Measurements from ENCODE around the gene KIF6. TPM values are rescaled to one million over a fixed set of nuclear protein-coding genes. Genes with fewer than 3 reads are reported as not detected.

KIF6 gene
- total and polyA plus RNA-seq, 2 of the 8 experiments (the other 6 are each of a cell fraction or from before 2014, with no cell fraction given): 0.53 to 0.65 TPM

- ChIA-PET POLR2A (ENCODE audit: partially characterized antibody) (interaction anchor here (1.4 to 2.1 kb wide), 2 partner anchors 11 to 145 kb away, joined by 4 to 6 read pairs; no protein-coding TSS in a partner anchor), CTCF (ENCODE audit: partially characterized antibody) (interaction anchor here (0.6 to 47.4 kb wide), 11 partner anchors 9 to 1681 kb away, joined by 3 to 1738 read pairs (median 6); partner anchors contain the start of gene KCNK5)
- no peak overlapping the region for H3K14ac ChIP-seq (ENCODE audit: insufficient read length)
- FAIRE-seq (no peak), DNase-seq (ENCODE audit: low read depth in 1 of 2, low spot score in 2 of 2) (peak in 1 of 2 experiments; percentile 55)
- 35% methylated on average over 34 of the region's 45 CpGs; no CpG with 5 or more reads in 1 of the 2 experiments for WGBS, 2 experiments (ENCODE audit: extremely low coverage in 1 of 2, insufficient coverage in 1 of 2, insufficient read length in 1 of 2, insufficient replicate concordance in 2 of 2, low coverage in 1 of 2, low lambda C conversion rate in 2 of 2, missing lambda C conversion rate in 1 of 2)
- H2BK120ac ChIP-seq (replicated peaks; ENCODE audit: low read depth, low read length): no peak overlapping the region
- peaks cover 12% of the 10 kb centered on the region; the same call in 1 of the 2 replicates for H3K23me2 ChIP-seq (ENCODE audit: low read depth, low read length)
- H2BK12ac ChIP-seq (ENCODE audit: low read depth, low read length): no peak overlapping the region
- H4K91ac ChIP-seq (replicated peaks; ENCODE audit: insufficient read length, low read length): peak overlapping the region; percentile 41
- peaks cover 26 to 53% (median 47%) of the 10 kb centered on the region in 4 experiments for H3K27me3 ChIP-seq (replicated peaks in 1 of 4; ENCODE audit: control insufficient read depth in 3 of 4, extremely low read depth in 1 of 4, insufficient read depth in 3 of 4, low read length in 3 of 4)
- H3K79me2 ChIP-seq (ENCODE audit: control insufficient read depth in 1 of 2, insufficient read depth in 2 of 2, low read length in 2 of 2): no peaks in the 10 kb centered on the region
- H4K8ac ChIP-seq (ENCODE audit: extremely low read depth, insufficient read depth, low read length): peak overlapping the region; percentile 91
- H3K18ac ChIP-seq (ENCODE audit: extremely low read depth, low read length): no peak overlapping the region; the same call in none of the 2 replicates
- no peak overlapping the region for H2AK5ac ChIP-seq (ENCODE audit: low read depth, low read length)
- H2AFZ ChIP-seq (ENCODE audit: low read length): peak overlapping the region; percentile 57; the same call in 1 of the 2 replicates
- no peak overlapping the region for H4K5ac ChIP-seq (ENCODE audit: insufficient read length, low read depth, low read length)
- H3K9me3 ChIP-seq (ENCODE audit: insufficient read depth in 2 of 2, low read depth in 1 of 2, low read length in 1 of 2): no peaks in the 10 kb centered on the region
- no peaks in the 10 kb centered on the region; the same call in 1 of the 2 replicates for H3K79me1 ChIP-seq (ENCODE audit: low read depth, low read length)
- peaks cover 0 to 5% (median 3%) of the 10 kb centered on the region in 4 experiments; a peak in 4 of 7 replicates for H3K4me1 ChIP-seq (replicated peaks in 1 of 4; ENCODE audit: control insufficient read depth in 3 of 4, insufficient read depth in 4 of 4, low read length in 3 of 4)
- H3K36me3 ChIP-seq (ENCODE audit: control insufficient read depth in 2 of 4, insufficient read depth in 4 of 4, low read length in 3 of 4): no peaks in the 10 kb centered on the region
- H4K20me1 ChIP-seq (replicated peaks in 1 of 2; ENCODE audit: control insufficient read depth in 1 of 2, insufficient read depth in 2 of 2, low read length in 2 of 2): peaks cover 0 to 2% of the 10 kb centered on the region in 2 experiments
- no peak overlapping the region for H3K27ac ChIP-seq (ENCODE audit: low read depth, low read length)
- peak overlapping the region; percentile 76 to 89 for H3K4me2 ChIP-seq (ENCODE audit: insufficient read depth in 1 of 2, low read depth in 2 of 2, low read length in 2 of 2)
- H3K4ac ChIP-seq (replicated peaks; ENCODE audit: insufficient read length, low read depth, low read length): no peak overlapping the region
- H3K9ac ChIP-seq (replicated peaks in 1 of 4; ENCODE audit: extremely low read depth in 1 of 4, low read depth in 3 of 4, low read length in 3 of 4): peak overlapping the region in 2 of 4 experiments; percentile 29 to 34; a peak in 2 of 7 replicates
- H3K4me3 ChIP-seq (ENCODE audit: extremely low read depth in 1 of 4, insufficient read depth in 2 of 4, low read depth in 3 of 4, low read length in 4 of 4): peak overlapping the region; percentile 37 to 68 (median 50)
- H2BK20ac ChIP-seq (ENCODE audit: low read length): no peak overlapping the region
- no peak overlapping the region for H3K56ac ChIP-seq (replicated peaks; ENCODE audit: insufficient read length, low read depth, low read length)
- no peak overlapping the region for H2BK15ac ChIP-seq (ENCODE audit: low read length)
- peak overlapping the region; percentile 75; the same call in 1 of the 2 replicates for H2BK5ac ChIP-seq (ENCODE audit: low read depth, low read length)
- no peak overlapping the region for H3K23ac ChIP-seq (ENCODE audit: insufficient read length)
- TF ChIP-seq SIN3A (conservative IDR thresholded peaks at IDR 0.05 in 1 of 2, IDR thresholded peaks at IDR 0.05 in 1 of 2; ENCODE audit: low read depth in 1 of 2, low read length in 2 of 2): no peak
- no peak for TF ChIP-seq RXRA (IDR thresholded peaks at IDR 0.05; ENCODE audit: insufficient read depth, low read depth, low read length)
- TF ChIP-seq KDM5A (IDR thresholded peaks at IDR 0.05; ENCODE audit: low read length): no peak
- TF ChIP-seq CBX5 (IDR thresholded peaks at IDR 0.05; ENCODE audit: low read depth, low read length): no peak
- TF ChIP-seq TAF1 (IDR thresholded peaks at IDR 0.05; ENCODE audit: low read depth, low read length): 0 out of 2 replicates have a peak, but pooled peaks have one; percentile 1
- TF ChIP-seq MAX (IDR thresholded peaks at IDR 0.05): no peak
- no peak for TF ChIP-seq CHD1 (IDR thresholded peaks at IDR 0.05; ENCODE audit: low read depth, low read length)
- peak; percentile 80 for TF ChIP-seq EZH2 (IDR thresholded peaks at IDR 0.05; ENCODE audit: low read depth, low read length, severe bottlenecking)
- no peak for TF ChIP-seq TAF7 (optimal IDR thresholded peaks at IDR 0.05; ENCODE audit: borderline replicate concordance, low read depth, low read length)
These were observed 412.2 kb downstream of the KIF6 start for GRCh38 chr6:39312912-39313525.

Data from H1 (cell line).